Sigmoid colon (tissue), 7 donors: ENCODE results near the gene ODF4. TPM values are rescaled to one million over a fixed set of nuclear protein-coding genes. Genes with fewer than 3 reads are reported as not detected.

ENCODE experiments used
- DNase-seq: peaks from one replicate; pipeline ENCODE4 v3.0.0-alpha.2; 2019
- H3K27ac ChIP-seq, 4 donors: fragments of 200-600 bp; sonication (generic); one replicate each; pipeline ENCODE4 v1.5.1; 2016 to 2019; ENCODE audit warnings: mild to moderate bottlenecking in 1 of 4
- H3K27me3 ChIP-seq, 3 donors: fragments of 200-600 bp; sonication (generic); one replicate each; pipeline ENCODE4 v1.5.1; 2019; ENCODE audit warnings: mild to moderate bottlenecking in 1 of 3
- H3K36me3 ChIP-seq, 4 donors: fragments of 200-600 bp; sonication (generic); one replicate each; pipeline ENCODE4 v1.5.1; 2016 to 2019
- H3K4me1 ChIP-seq, 4 donors: fragments of 200-600 bp; sonication (generic); one replicate each; pipeline ENCODE4 v1.5.1; 2017 to 2019
- H3K4me3 ChIP-seq, 4 donors: fragments of 200-600 bp; sonication (generic); one replicate each; pipeline ENCODE4 v1.5.1; 2017 to 2019; ENCODE audit warnings: mild to moderate bottlenecking in 2 of 4, moderate library complexity in 1 of 4
- H3K9me3 ChIP-seq, 4 donors: fragments of 200-600 bp in 3 of 4; sonication (generic) in 3 of 4; one replicate each; pipeline versions ENCODE4 v1.5.1 to v1.6.1; 2013 to 2019
- EP300 ChIP-seq, 4 donors: sonication (generic); formaldehyde crosslinking; IDR thresholded peaks; one replicate each; pipeline ENCODE4 v1.6.1; 2017; ENCODE audit warnings: antibody characterized with exemption in 4 of 4
- POLR2A ChIP-seq, 2 donors: fragments of 450-650 bp; IDR thresholded peaks; one replicate each; pipeline ENCODE4 v1.6.1; 2016; ENCODE audit warnings: antibody characterized with exemption in 2 of 2, mild to moderate bottlenecking in 2 of 2, moderate library complexity in 2 of 2
- POLR2AphosphoS5 ChIP-seq, 4 donors: sonication (generic); formaldehyde crosslinking; IDR thresholded peaks; one replicate each; pipeline ENCODE4 v1.6.1; 2017; ENCODE audit warnings: antibody characterized with exemption in 4 of 4
- WGBS, 2 donors: extraction: QIAGEN DNeasy Blood & Tissue Kit; methylation state at CpG; one replicate each; pipeline ENCODE4 v1.1.7; 2013; 5-methylcytosine and 5-hydroxymethylcytosine counted together
- intact Hi-C: fragments of 100-400 bp; cut with DNase I; formaldehyde crosslinking; loops from one replicate; pipeline ENCODE4 v1.15.1; 2023
- polyA plus RNA-seq, 3 donors: library from polyadenylated mRNA; stranded (reverse); fragments of 200-250 nt; gene quantifications; one replicate each; pipeline ENCODE4 v1.2.3, GENCODE V29; 2013
- total RNA-seq, 4 donors: library from RNA; depleted of rRNA; stranded (reverse); fragments of >200 nt; gene quantifications; one replicate each; pipeline ENCODE4 v1.1.0, GENCODE V29; 2016
- TF ChIP-seq, protein P1 (sequence below), 4 experiments: fragments of 450-650 bp in 3 of 4; fragments of 200-600 bp in 1 of 4; IDR thresholded peaks; one replicate each; pipeline ENCODE4 v1.5.1; 2016 to 2019; ENCODE audit warnings: antibody characterized with exemption in 4 of 4, mild to moderate bottlenecking in 3 of 4, moderate library complexity in 2 of 4
- donor health status: healthy with polysubstance abuse.
- donor health status: Bipolar disorder and iron deficiency.
- donor health status: healthy.

The ODF4 gene, protein sequence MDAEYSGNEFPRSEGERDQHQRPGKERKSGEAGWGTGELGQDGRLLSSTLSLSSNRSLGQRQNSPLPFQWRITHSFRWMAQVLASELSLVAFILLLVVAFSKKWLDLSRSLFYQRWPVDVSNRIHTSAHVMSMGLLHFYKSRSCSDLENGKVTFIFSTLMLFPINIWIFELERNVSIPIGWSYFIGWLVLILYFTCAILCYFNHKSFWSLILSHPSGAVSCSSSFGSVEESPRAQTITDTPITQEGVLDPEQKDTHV
- total RNA-seq (not detected), polyA plus RNA-seq (not detected)

DNA sequence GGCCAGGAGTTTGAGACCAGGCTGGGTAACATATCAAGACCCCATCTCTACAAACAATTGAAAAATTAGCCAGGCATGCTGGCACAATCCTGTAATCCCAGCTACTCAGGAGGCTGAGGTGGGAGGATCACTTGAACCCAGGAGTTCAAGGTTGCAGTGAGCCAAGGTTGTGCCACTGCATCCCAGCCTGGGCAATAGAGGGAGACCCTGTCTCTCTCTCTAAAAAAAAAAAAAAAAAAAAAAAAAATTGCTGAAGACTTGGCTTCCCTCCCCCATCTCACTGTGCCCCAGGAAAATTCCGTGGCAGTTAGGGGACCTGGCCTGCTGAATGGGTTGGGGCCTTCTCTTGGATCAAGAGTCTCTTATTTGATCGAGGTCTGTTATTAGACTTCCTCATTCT is at the start of gene ODF4:
TSS of gene ODF4 (plus strand) at position 301 of the 400 bp plus-strand sequence. CDS start 212 bp downstream, outside the sequence.
- no peak for TF ChIP-seq POLR2AphosphoS5 (IDR thresholded peaks at IDR 0.05)
- no peak for TF ChIP-seq EP300 (IDR thresholded peaks at IDR 0.05)
- TF ChIP-seq, protein P1, sequence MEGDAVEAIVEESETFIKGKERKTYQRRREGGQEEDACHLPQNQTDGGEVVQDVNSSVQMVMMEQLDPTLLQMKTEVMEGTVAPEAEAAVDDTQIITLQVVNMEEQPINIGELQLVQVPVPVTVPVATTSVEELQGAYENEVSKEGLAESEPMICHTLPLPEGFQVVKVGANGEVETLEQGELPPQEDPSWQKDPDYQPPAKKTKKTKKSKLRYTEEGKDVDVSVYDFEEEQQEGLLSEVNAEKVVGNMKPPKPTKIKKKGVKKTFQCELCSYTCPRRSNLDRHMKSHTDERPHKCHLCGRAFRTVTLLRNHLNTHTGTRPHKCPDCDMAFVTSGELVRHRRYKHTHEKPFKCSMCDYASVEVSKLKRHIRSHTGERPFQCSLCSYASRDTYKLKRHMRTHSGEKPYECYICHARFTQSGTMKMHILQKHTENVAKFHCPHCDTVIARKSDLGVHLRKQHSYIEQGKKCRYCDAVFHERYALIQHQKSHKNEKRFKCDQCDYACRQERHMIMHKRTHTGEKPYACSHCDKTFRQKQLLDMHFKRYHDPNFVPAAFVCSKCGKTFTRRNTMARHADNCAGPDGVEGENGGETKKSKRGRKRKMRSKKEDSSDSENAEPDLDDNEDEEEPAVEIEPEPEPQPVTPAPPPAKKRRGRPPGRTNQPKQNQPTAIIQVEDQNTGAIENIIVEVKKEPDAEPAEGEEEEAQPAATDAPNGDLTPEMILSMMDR (IDR thresholded peaks at IDR 0.05): no peak
- TF ChIP-seq POLR2A (IDR thresholded peaks at IDR 0.05): no peak
- no peaks in the 10 kb centered on the region for H3K4me1 ChIP-seq
- intact Hi-C loops: no loop called here
- H3K4me3 ChIP-seq: no peak within 1 kb of the TSS
- no peak for DNase-seq
- 74 to 75% methylated on average over 2 of the region's 2 CpGs for WGBS, 2 donors
- no peaks in the 10 kb centered on the region for H3K27me3 ChIP-seq
- H3K27ac ChIP-seq: no peak within 1 kb of the TSS
- H3K9me3 ChIP-seq: no peaks in the 10 kb centered on the region
- no peaks in the 10 kb centered on the region for H3K36me3 ChIP-seq

DNA sequence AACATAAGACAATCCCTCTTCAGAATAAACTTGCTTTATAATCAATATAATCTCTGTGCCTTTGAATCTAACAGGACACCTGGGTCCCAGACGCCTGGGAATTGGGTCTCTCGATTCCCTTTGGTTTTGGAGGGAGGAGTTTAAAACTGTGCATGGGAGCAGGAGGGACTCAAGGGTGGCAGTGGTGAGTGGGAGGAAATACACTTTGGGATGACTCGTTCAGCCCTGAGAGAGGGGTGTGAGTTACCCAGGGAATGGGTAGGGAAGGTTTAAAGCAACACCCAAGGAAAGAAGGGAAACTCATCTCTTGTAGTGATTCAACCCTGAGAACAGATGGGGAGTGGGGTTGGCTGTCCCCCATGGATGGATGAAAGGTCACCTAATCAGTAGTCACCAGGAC is 49.6 kb upstream of the ODF4 start:
- peaks cover 0 to 28% (median 23%) of the 10 kb centered on the region in 4 donors for H3K4me1 ChIP-seq
- no peaks in the 10 kb centered on the region for H3K27me3 ChIP-seq
- intact Hi-C loops: no loop called here
- DNase-seq: no peak
- no peak overlapping the region for H3K4me3 ChIP-seq
- TF ChIP-seq POLR2A (IDR thresholded peaks at IDR 0.05) (no peak), EP300 (IDR thresholded peaks at IDR 0.05) (no peak), POLR2AphosphoS5 (IDR thresholded peaks at IDR 0.05) (no peak)
- TF ChIP-seq, protein P1 (IDR thresholded peaks at IDR 0.05): no peak
- no peaks in the 10 kb centered on the region for H3K9me3 ChIP-seq
- H3K27ac ChIP-seq: no peak overlapping the region
- WGBS, 2 donors: 66 to 68% methylated on average over 3 of the region's 3 CpGs
- H3K36me3 ChIP-seq: no peaks in the 10 kb centered on the region

DNA sequence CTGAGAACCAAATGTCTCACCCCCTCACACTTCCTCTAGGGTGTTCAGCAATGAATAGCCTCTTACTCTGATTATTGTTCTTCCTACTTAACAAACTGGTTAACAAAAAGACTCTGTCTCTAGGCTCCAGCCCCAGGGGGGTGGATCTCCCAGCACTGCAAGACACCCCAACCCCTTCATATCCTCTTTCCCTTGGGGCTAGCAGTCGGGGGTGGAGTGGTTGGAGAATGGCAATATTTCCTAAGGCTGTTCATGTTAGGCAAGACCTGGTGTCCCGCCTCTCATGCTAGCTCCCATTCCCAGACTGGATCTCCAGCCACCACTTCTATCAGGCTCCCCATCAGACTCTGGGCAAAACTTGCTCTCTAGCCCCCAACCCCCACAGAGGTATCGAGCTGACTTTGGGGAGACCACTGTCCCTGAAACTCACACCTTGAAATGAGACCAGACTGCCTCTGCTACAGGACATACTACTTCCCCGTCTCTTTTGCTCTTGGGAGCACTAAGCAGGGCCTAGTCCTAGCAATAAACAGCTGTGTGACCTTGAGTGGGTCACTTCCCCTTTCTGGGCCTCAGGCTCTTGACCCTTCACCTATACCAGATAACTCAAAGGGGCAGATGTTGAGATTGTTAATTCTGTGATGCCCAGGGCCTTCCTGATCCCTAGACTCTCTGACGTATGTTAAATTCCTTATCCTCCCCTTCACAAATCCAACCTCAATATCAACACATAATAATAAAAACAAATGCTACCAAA is 46.8 kb upstream of the ODF4 start:
- no peak overlapping the region for H3K27ac ChIP-seq
- 81 to 82% methylated on average over 5 of the region's 5 CpGs for WGBS, 2 donors
- intact Hi-C loops: no loop called here

GRCh38 chr17:8294361-8294760 is 45.3 kb upstream of the ODF4 start:
- H3K4me1 ChIP-seq: peaks cover 0 to 17% (median 15%) of the 10 kb centered on the region in 4 donors
- no peaks in the 10 kb centered on the region for H3K36me3 ChIP-seq
- TF ChIP-seq POLR2A (IDR thresholded peaks at IDR 0.05) (no peak), POLR2AphosphoS5 (IDR thresholded peaks at IDR 0.05) (no peak), EP300 (IDR thresholded peaks at IDR 0.05) (no peak)
- TF ChIP-seq, protein P1 (IDR thresholded peaks at IDR 0.05): no peak
- H3K9me3 ChIP-seq: no peaks in the 10 kb centered on the region
- peak overlapping the region in 1 of 4 donors; percentile 53 for H3K4me3 ChIP-seq
- 95 to 96% methylated on average over 9 of the region's 9 CpGs for WGBS, 2 donors
- H3K27me3 ChIP-seq: no peaks in the 10 kb centered on the region
- H3K27ac ChIP-seq: peak overlapping the region; percentile 90 to 95 (median 92)
- intact Hi-C loops: loop anchor here (2.0 kb wide), 1 partner anchor 68 kb away; no protein-coding TSS in a partner anchor
- DNase-seq: no peak

More for the DNA sequence above, 46.8 kb upstream of the ODF4 start:
- Histone ChIP-seq H3K9me3 (no peaks in the 10 kb centered on the region), H3K36me3 (no peaks in the 10 kb centered on the region), H3K4me1 (peaks cover 0 to 27% (median 23%) of the 10 kb centered on the region in 4 donors), H3K27me3 (no peaks in the 10 kb centered on the region), H3K4me3 (no peak overlapping the region)
- TF ChIP-seq, protein P1 (IDR thresholded peaks at IDR 0.05): no peak
- DNase-seq: no peak
